Loucy (cell line): ENCODE data around the gene FBLN2.

Source experiments
- EZH2phosphoT487 ChIP-seq: fragments of 200-600 bp; IDR thresholded peaks from 2 replicates; pipeline ENCODE4 v1.6.1; 2018; ENCODE audit warnings: antibody characterized with exemption, mild to moderate bottlenecking, moderate library complexity, borderline replicate concordance
- TF ChIP-seq, protein P1 (sequence below): fragments of 200-600 bp; sonication (generic); conservative IDR thresholded peaks from 2 replicates; pipeline ENCODE4 v1.5.1; 2014; ENCODE audit warnings: mild to moderate bottlenecking, antibody characterized with exemption, low read length

DNA sequence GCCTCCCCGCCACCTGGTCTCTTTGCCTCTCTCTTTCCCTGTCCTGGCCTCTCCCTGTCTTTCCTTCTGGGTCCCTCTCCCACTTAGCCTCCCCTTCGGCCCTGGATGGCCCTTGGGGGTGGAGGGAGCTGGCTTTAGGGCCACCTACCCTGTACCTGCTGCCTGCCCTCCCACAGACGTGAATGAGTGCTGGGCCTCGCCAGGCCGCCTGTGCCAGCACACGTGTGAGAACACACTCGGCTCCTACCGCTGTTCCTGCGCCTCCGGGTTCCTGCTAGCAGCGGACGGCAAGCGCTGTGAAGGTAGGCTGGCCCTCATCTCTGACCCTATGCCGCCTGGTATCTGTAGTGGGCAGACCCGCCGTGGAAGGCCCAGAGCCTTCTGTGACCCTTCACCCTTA is 80.7 kb downstream of the FBLN2 start:
- TF ChIP-seq, protein P1, sequence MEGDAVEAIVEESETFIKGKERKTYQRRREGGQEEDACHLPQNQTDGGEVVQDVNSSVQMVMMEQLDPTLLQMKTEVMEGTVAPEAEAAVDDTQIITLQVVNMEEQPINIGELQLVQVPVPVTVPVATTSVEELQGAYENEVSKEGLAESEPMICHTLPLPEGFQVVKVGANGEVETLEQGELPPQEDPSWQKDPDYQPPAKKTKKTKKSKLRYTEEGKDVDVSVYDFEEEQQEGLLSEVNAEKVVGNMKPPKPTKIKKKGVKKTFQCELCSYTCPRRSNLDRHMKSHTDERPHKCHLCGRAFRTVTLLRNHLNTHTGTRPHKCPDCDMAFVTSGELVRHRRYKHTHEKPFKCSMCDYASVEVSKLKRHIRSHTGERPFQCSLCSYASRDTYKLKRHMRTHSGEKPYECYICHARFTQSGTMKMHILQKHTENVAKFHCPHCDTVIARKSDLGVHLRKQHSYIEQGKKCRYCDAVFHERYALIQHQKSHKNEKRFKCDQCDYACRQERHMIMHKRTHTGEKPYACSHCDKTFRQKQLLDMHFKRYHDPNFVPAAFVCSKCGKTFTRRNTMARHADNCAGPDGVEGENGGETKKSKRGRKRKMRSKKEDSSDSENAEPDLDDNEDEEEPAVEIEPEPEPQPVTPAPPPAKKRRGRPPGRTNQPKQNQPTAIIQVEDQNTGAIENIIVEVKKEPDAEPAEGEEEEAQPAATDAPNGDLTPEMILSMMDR, result no peak
- no peak for TF ChIP-seq EZH2phosphoT487
